Panc1 (cell line): Measurements from ENCODE around the gene AFF4.

Experiments
- CTCF ChIP-seq: fragments of 450-650 bp; IDR thresholded peaks from 2 replicates; pipeline ENCODE4 v1.5.1; 2017; ENCODE audit warnings: mild to moderate bottlenecking
- POLR2AphosphoS5 ChIP-seq: IDR thresholded peaks from 2 replicates; pipeline ENCODE4 v1.6.1; 2012; ENCODE audit warnings: mild to moderate bottlenecking, low read depth, low read length, moderate library complexity
- SIN3A ChIP-seq: IDR thresholded peaks from 2 replicates; pipeline ENCODE4 v1.6.1; 2012; ENCODE audit warnings: low read depth, mild to moderate bottlenecking, low read length, moderate library complexity, borderline replicate concordance; ENCODE audit not compliant: insufficient read depth

- no peak for TF ChIP-seq SIN3A
- TF ChIP-seq POLR2AphosphoS5 = no peak
- no peak for TF ChIP-seq CTCF
Measured at GRCh38 chr5:132839426-132840301, 123.8 kb downstream of the AFF4 start.
